ENCODE results near the gene AEN. TPM values are rescaled to one million over a fixed set of nuclear protein-coding genes. Genes with fewer than 3 reads are reported as not detected.

The AEN gene
- total RNA-seq, 1 donor from 2014 or later: 90.6 TPM

DNA sequence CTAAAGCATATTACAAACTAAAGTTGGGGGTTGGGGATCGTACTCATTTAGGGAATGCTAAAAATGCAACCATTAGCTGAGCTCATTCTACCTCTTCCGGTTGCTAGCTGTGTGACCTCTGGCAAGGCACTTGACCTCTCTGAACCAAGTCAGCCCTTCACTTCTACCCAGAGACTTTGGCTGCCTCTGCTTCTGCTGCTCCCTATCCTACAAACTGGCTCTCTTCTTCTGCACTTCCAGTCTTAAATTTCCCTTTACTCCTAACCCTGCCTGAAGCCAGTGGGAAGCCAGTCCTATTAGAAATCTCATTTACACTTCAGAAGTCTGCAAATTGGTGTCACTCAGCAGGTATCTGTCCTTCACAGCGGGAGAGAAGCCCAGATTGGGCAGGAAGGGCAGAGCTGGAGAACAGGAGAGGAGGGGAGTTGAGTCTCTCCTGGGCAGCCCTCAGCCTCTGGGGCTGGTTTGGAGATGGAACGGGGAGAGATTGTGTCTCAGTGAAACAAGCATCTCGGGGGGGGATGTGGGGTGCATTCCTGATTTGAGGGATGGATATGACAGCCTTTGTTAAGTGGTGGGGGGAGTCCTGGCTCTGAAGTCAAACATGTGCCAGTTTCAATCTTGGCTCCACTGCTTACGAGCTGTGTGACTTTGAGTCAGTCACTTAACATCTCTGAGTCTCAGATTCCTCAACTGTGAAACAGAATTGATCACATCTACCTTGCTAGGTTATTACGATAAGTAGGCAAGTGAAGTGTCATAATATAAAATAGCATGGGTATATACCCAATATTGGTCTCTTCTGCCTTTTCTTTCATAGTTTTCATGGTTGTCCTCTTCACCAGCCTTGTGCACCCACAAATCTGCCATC, 7.8 kb upstream of the AEN start:
- H3K9ac ChIP-seq (ENCODE audit: low read length): no peak overlapping the region
- H3K27me3 ChIP-seq (ENCODE audit: insufficient read depth, low read length): peaks cover 13% of the 10 kb centered on the region
- H3K4me3 Mint-ChIP-seq (ENCODE audit: unreplicated experiment): peak overlapping the region; percentile 23
- peaks cover 2% of the 10 kb centered on the region for H3K36me3 Mint-ChIP-seq (ENCODE audit: low read depth, unreplicated experiment)
- H3K27ac Mint-ChIP-seq (ENCODE audit: unreplicated experiment): peak overlapping the region; percentile 72
- H3K4me1 Mint-ChIP-seq (ENCODE audit: low read depth, unreplicated experiment): peaks cover 23% of the 10 kb centered on the region
- no peaks in the 10 kb centered on the region for H3K36me3 ChIP-seq (ENCODE audit: insufficient read depth, low read length)
- peak overlapping the region; percentile 63 for H3K4me2 ChIP-seq (ENCODE audit: low read length)
- FAIRE-seq (no peak), DNase-seq (ENCODE audit: low read depth) (peak; percentile 24)
- no peaks in the 10 kb centered on the region for H3K9me3 Mint-ChIP-seq (ENCODE audit: unreplicated experiment)
- H3K79me2 ChIP-seq (ENCODE audit: insufficient read depth, low read length): no peaks in the 10 kb centered on the region
- H3K4me3 ChIP-seq (ENCODE audit: insufficient read depth, low read depth, low read length): no peak overlapping the region
- H3K9me3 ChIP-seq (ENCODE audit: insufficient read depth, low read depth, low read length): no peaks in the 10 kb centered on the region
- peaks cover 17% of the 10 kb centered on the region for H3K27me3 Mint-ChIP-seq (ENCODE audit: low read depth, unreplicated experiment)
- no peaks in the 10 kb centered on the region for H4K20me1 ChIP-seq (ENCODE audit: insufficient read depth, low read length)
- TF ChIP-seq, protein P1, sequence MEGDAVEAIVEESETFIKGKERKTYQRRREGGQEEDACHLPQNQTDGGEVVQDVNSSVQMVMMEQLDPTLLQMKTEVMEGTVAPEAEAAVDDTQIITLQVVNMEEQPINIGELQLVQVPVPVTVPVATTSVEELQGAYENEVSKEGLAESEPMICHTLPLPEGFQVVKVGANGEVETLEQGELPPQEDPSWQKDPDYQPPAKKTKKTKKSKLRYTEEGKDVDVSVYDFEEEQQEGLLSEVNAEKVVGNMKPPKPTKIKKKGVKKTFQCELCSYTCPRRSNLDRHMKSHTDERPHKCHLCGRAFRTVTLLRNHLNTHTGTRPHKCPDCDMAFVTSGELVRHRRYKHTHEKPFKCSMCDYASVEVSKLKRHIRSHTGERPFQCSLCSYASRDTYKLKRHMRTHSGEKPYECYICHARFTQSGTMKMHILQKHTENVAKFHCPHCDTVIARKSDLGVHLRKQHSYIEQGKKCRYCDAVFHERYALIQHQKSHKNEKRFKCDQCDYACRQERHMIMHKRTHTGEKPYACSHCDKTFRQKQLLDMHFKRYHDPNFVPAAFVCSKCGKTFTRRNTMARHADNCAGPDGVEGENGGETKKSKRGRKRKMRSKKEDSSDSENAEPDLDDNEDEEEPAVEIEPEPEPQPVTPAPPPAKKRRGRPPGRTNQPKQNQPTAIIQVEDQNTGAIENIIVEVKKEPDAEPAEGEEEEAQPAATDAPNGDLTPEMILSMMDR (IDR thresholded peaks at IDR 0.05; ENCODE audit: insufficient read depth, low read depth, low read length): no peak
- TF ChIP-seq EZH2 (IDR thresholded peaks at IDR 0.05; ENCODE audit: insufficient read depth, low read length): no peak
- H3K27ac ChIP-seq (ENCODE audit: low read depth, low read length): no peak overlapping the region
- peaks cover 9% of the 10 kb centered on the region for H3K4me1 ChIP-seq (ENCODE audit: insufficient read depth, low read length)
- H2AFZ ChIP-seq (ENCODE audit: low read depth, low read length): no peak overlapping the region

DNA sequence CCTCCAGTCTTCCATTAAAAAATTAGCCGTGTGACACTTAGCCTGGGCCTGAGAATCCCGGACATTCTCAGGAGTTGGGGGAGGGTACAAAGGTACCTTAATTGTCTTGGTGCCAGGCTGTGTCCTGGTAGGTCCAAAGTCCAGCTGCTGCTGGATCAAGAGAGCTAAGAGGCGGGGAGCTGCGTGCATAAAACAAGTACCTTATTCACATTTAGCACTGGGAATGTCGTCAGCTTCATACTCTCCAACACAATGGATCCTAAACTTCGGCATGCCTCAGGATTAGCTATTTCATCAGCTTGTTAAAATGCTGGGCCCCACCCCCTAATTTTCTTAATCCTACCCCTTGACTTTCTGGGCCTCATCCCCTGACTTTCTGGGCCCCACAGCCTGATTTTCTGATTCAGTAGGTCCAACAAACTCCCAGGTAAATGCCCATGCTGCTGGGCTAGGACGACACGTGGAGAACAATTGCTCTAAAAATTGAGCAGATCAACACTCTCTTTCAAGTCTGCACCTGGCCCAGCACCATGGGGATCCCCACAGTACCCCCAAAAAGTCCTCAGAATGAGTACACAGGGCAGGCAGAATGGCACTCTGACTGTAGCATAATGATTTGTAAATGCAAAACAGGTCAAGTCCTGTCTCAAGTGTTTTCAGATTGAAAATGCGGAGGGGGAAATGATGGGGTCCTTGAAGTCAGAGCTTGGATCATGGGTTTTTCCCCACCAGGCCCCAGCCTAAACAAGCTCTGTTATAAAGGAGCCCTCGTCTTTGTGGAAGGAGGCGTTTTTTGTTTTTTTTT, 5.6 kb upstream of the AEN start:
- TF ChIP-seq, protein P1 (IDR thresholded peaks at IDR 0.05; ENCODE audit: insufficient read depth, low read depth, low read length): no peak
- TF ChIP-seq EZH2 (IDR thresholded peaks at IDR 0.05; ENCODE audit: insufficient read depth, low read length): no peak
- Mint-ChIP-seq H3K36me3 (ENCODE audit: low read depth, unreplicated experiment) (peaks cover 2% of the 10 kb centered on the region), H3K4me3 (ENCODE audit: unreplicated experiment) (no peak overlapping the region), H3K27ac (ENCODE audit: unreplicated experiment) (no peak overlapping the region), H3K27me3 (ENCODE audit: low read depth, unreplicated experiment) (peaks cover 3% of the 10 kb centered on the region), H3K9me3 (ENCODE audit: unreplicated experiment) (no peaks in the 10 kb centered on the region), H3K4me1 (ENCODE audit: low read depth, unreplicated experiment) (peaks cover 23% of the 10 kb centered on the region)
- DNase-seq (ENCODE audit: low read depth): no peak
- H3K4me1 ChIP-seq (ENCODE audit: insufficient read depth, low read length): peaks cover 9% of the 10 kb centered on the region
- H3K4me3 ChIP-seq (ENCODE audit: insufficient read depth, low read depth, low read length): no peak overlapping the region
- H3K27ac ChIP-seq (ENCODE audit: low read depth, low read length): no peak overlapping the region
- H3K27me3 ChIP-seq (ENCODE audit: insufficient read depth, low read length): no peaks in the 10 kb centered on the region
- no peak for FAIRE-seq
- no peak overlapping the region for H3K4me2 ChIP-seq (ENCODE audit: low read length)
- no peak overlapping the region for H3K9ac ChIP-seq (ENCODE audit: low read length)
- no peaks in the 10 kb centered on the region for H3K79me2 ChIP-seq (ENCODE audit: insufficient read depth, low read length)
- no peak overlapping the region for H2AFZ ChIP-seq (ENCODE audit: low read depth, low read length)
- H3K9me3 ChIP-seq (ENCODE audit: insufficient read depth, low read depth, low read length): no peaks in the 10 kb centered on the region
- no peaks in the 10 kb centered on the region for H4K20me1 ChIP-seq (ENCODE audit: insufficient read depth, low read length)
- no peaks in the 10 kb centered on the region for H3K36me3 ChIP-seq (ENCODE audit: insufficient read depth, low read length)

Data from astrocyte (in vitro differentiated cells and primary cell).